Measurements from ENCODE around the gene DEFB132. TPM values are rescaled to one million over a fixed set of nuclear protein-coding genes. Genes with fewer than 3 reads are reported as not detected.
A peak's percentile ranks its signal among the peaks of the same experiment; 100 is the strongest.

DEFB132 gene
- total and polyA plus RNA-seq, 9 of the 15 experiments (the other 6 are each of a cell fraction or from before 2014, with no cell fraction given), result not detected

GRCh38 chr20:266596-267562 is 9.4 kb downstream of the DEFB132 start (continued):
- TF ChIP-seq CHD7 (IDR thresholded peaks at IDR 0.05; ENCODE audit: low read depth, low read length) (no peak), SMARCA4 (IDR thresholded peaks at IDR 0.05) (peak; percentile 74; the same call in 1 of the 2 replicates), CBX3 (IDR thresholded peaks at IDR 0.05; ENCODE audit: borderline replicate concordance in 1 of 2, low read length in 2 of 2) (peak in 1 of 2 experiments; percentile 75; a peak in 1 of 3 replicates), CBX2 (IDR thresholded peaks at IDR 0.05; ENCODE audit: insufficient read depth, low read length, poor library complexity, severe bottlenecking) (no peak), CREM (IDR thresholded peaks at IDR 0.05; ENCODE audit: low read depth) (peak; percentile 62; the same call in 1 of the 2 replicates), BCOR (IDR thresholded peaks at IDR 0.05) (0 out of 2 replicates have a peak, but pooled peaks have one; percentile 36), ZNF707 (CRISPR knock-in tag; conservative IDR thresholded peaks at IDR 0.05) (no peak), RBM39 (optimal IDR thresholded peaks at IDR 0.05; ENCODE audit: low read depth, low read length) (no peak)
- TF ChIP-seq, protein P1, sequence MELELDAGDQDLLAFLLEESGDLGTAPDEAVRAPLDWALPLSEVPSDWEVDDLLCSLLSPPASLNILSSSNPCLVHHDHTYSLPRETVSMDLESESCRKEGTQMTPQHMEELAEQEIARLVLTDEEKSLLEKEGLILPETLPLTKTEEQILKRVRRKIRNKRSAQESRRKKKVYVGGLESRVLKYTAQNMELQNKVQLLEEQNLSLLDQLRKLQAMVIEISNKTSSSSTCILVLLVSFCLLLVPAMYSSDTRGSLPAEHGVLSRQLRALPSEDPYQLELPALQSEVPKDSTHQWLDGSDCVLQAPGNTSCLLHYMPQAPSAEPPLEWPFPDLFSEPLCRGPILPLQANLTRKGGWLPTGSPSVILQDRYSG (tag; conservative IDR thresholded peaks at IDR 0.05; ENCODE audit: low read depth), result 0 out of 2 replicates have a peak, but pooled peaks have one; percentile 63
- TF ChIP-seq, protein P2, sequence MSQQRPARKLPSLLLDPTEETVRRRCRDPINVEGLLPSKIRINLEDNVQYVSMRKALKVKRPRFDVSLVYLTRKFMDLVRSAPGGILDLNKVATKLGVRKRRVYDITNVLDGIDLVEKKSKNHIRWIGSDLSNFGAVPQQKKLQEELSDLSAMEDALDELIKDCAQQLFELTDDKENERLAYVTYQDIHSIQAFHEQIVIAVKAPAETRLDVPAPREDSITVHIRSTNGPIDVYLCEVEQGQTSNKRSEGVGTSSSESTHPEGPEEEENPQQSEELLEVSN (IDR thresholded peaks at IDR 0.05; ENCODE audit: borderline replicate concordance in 1 of 2, extremely low read depth in 1 of 2, insufficient read depth in 1 of 2, insufficient read length in 1 of 2, low read depth in 1 of 2, low read length in 1 of 2, poor library complexity in 1 of 2, severe bottlenecking in 1 of 2), result peak; percentile 97 to 98
